ENCODE results near the gene HOXD13.

HOXD13 gene

DNA sequence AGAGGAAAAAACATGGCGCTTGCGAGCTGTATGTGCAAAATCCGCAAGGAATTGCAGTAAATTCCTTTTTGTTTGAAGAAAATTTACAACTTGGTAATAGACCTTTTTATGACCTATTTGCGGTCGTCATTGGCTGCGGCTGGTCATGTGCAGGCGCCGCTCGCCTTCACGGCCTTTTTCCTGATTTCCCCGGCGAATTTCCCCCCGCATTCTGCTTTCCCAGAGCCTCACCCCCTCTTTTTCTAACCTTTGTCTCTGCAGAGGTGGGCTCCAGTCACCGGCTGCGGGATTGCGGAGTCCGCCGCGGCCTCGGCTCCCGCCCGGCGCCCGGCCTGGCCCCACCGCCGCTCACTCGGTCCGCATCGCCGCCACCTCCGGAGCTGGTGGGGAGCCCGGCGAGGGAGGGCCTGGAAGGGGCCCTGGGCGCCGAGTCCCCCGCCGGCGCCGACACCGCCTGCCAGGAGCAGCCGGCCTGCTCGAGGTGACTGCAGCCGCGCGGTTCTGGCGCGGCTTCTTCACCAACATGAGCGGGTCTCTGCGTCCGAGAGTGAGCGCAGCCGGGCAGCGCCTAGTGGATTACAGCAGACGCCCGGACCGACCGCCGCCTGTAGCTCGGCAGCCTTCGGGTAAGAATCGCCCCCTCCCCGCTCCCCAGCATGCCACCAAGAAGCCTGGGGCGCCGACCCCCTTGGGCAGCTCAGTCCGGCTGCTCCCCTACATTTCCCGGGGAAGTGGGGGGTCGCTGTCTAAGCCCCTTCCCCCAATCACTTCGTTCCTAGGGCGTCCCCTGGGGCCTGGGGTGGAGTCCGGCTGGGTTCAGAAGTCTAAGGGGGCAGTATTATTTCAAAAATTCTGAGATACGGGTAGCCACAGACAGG lies 44.1 kb downstream of the HOXD13 start:
- in situ Hi-C loops (cut with MboI; ENCODE audit: low pct_unique_long_range_greater_than_20kb, low sequenced_read_pairs, unreplicated experiment): loop anchor here (5.0 kb wide), 1 partner anchor 501 kb away; no protein-coding TSS in a partner anchor
- no peak for DNase-seq (ENCODE audit: low spot score)
- no peak for TF ChIP-seq CTCF (IDR thresholded peaks at IDR 0.05; ENCODE audit: extremely low read depth, insufficient read depth, missing control alignments)

- in situ Hi-C loops (cut with MboI; ENCODE audit: low pct_unique_long_range_greater_than_20kb, low sequenced_read_pairs, unreplicated experiment): loop anchor here (5.0 kb wide), 1 partner anchor 500 kb away; no protein-coding TSS in a partner anchor
- no peak for DNase-seq (ENCODE audit: low spot score)
- no peak for TF ChIP-seq CTCF (IDR thresholded peaks at IDR 0.05; ENCODE audit: extremely low read depth, insufficient read depth, missing control alignments)
Observed at GRCh38 chr2:176137252-176137580, 44.7 kb downstream of the HOXD13 start.

DNA sequence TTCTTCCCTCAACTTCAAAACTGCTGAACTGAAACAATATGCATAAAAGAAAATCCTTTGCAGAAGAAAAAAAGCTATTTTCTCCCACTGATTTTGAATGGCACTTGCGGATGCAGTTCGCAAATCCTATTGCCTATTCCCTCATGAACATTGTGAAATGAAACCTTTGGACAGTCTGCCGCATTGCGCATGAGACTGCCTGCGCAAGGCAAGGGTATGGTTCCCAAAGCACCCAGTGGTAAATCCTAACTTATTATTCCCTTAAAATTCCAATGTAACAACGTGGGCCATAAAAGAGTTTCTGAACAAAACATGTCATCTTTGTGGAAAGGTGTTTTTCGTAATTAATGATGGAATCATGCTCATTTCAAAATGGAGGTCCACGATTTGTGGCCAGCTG lies 45.4 kb downstream of the HOXD13 start:
- TF ChIP-seq CTCF (IDR thresholded peaks at IDR 0.05; ENCODE audit: extremely low read depth, insufficient read depth, missing control alignments): no peak
- no peak for DNase-seq (ENCODE audit: low spot score)
- in situ Hi-C loops (cut with MboI; ENCODE audit: low pct_unique_long_range_greater_than_20kb, low sequenced_read_pairs, unreplicated experiment): loop anchor here (5.0 kb wide), 1 partner anchor 499 kb away; no protein-coding TSS in a partner anchor

DNA sequence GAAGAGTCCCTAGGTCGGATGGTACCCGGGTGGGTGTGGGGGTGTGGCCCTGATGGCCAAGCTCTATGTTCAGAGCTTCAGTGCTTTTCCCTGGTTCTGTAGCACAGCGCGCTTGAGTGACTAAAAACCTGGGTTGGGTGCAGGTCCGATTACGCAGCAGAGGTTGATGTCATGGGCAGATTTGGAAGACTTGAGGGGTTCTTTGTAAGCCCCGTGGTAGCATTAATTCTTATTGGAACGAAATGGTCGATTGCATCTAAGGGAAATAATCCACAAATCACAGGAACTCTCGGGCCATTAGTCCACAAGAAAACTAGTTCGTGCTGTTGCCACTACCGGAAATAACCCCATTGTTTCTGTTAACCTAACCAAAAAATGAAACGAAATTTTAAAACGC lies 46.0 kb downstream of the HOXD13 start:
- DNase-seq (ENCODE audit: low spot score): no peak
- in situ Hi-C loops (cut with MboI; ENCODE audit: low pct_unique_long_range_greater_than_20kb, low sequenced_read_pairs, unreplicated experiment): loop anchor here (5.0 kb wide), 1 partner anchor 499 kb away; no protein-coding TSS in a partner anchor
- no peak for TF ChIP-seq CTCF (IDR thresholded peaks at IDR 0.05; ENCODE audit: extremely low read depth, insufficient read depth, missing control alignments)

GRCh38 chr2:176138923-176139660 lies 46.6 kb downstream of the HOXD13 start:
- no peak for TF ChIP-seq CTCF (IDR thresholded peaks at IDR 0.05; ENCODE audit: extremely low read depth, insufficient read depth, missing control alignments)
- in situ Hi-C loops (cut with MboI; ENCODE audit: low pct_unique_long_range_greater_than_20kb, low sequenced_read_pairs, unreplicated experiment): loop anchor here (5.0 kb wide), 1 partner anchor 498 kb away; no protein-coding TSS in a partner anchor
- no peak for DNase-seq (ENCODE audit: low spot score)

DNA sequence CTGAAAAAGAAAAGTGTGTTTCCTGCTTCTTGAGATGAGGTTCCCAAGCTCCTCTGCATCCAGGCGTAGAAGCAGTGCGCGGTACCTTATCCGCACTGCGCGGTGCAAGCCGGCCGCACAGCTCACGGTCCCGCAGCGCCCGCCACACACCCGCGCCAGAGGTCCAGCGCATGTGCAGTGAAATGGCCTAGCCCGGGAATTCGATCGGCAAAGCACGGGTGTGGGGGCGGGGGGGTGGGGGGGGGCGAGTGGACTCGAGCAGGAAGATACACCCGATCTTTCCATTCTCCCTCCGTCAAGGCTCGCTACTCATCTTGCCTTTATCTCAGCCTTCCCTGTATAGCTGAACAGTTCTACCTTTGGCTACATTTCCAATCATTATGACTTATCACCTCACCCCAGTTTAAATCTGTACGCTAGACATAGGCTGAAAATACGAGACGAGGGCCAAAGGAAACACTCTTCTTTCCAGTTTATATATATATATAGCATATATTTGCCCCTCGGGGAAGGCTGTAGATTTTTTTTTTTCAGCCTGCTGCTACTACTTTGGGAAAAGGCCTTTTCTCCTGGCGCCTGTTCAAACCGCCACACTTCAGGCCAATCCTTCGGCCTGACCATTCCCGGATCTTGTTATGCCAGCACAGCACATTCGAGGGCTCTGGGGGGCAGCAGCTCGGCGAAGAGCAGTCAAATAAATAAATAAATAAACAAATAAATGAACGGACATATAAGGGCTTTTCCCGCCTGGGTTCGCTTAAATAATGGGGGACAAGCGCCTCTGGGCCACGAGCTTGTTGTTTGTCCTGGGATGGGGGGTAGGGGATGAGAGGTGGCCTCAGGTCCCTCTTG lies 47.4 kb downstream of the HOXD13 start:
- in situ Hi-C loops (cut with MboI; ENCODE audit: low pct_unique_long_range_greater_than_20kb, low sequenced_read_pairs, unreplicated experiment): loop anchor here (5.0 to 10.0 kb wide), 2 partner anchors 315 to 497 kb away; no protein-coding TSS in a partner anchor
- TF ChIP-seq CTCF (IDR thresholded peaks at IDR 0.05; ENCODE audit: extremely low read depth, insufficient read depth, missing control alignments): no peak

More for the DNA sequence above, 47.4 kb downstream of the HOXD13 start:
- DNase-seq (ENCODE audit: low spot score): no peak

Data from GM13977 (cell line).